Vagina (tissue), 2 donors: ENCODE measurements around the gene COLEC12. TPM values are rescaled to one million over a fixed set of nuclear protein-coding genes. Genes with fewer than 3 reads are reported as not detected.

ENCODE experiments used
- DNase-seq, 2 donors: peaks; one replicate each; pipeline ENCODE4 v3.0.0-alpha.2; 2017; ENCODE audit errors: extremely low spot score in 2 of 2
- H3K27ac ChIP-seq: fragments of 200-600 bp; sonication (generic); one replicate; pipeline ENCODE4 v1.5.1; 2019
- H3K27me3 ChIP-seq: fragments of 200-600 bp; sonication (generic); one replicate; pipeline ENCODE4 v1.5.1; 2019
- H3K36me3 ChIP-seq, 2 donors: fragments of 200-600 bp; sonication (generic); one replicate each; pipeline ENCODE4 v1.5.1; 2017 to 2019
- H3K4me1 ChIP-seq: fragments of 200-600 bp; sonication (generic); one replicate; pipeline ENCODE4 v1.5.1; 2019
- H3K4me3 ChIP-seq, 2 donors: fragments of 200-600 bp; sonication (generic); 1 replicate in 1 of 2; 2 replicates in 1 of 2; pipeline ENCODE4 v1.5.1; 2016 to 2019
- H3K9me3 ChIP-seq: fragments of 200-600 bp; sonication (generic); one replicate; pipeline ENCODE4 v1.5.1; 2019
- CTCF ChIP-seq, 3 experiments: fragments of 450-650 bp in 2 of 3; fragments of 200-600 bp in 1 of 3; sonication (generic) in 1 of 3; IDR thresholded peaks; one replicate each; pipeline ENCODE4 v1.5.1; 2017 to 2019; ENCODE audit warnings: antibody characterized with exemption in 3 of 3, mild to moderate bottlenecking in 2 of 3, moderate library complexity in 2 of 3
- POLR2A ChIP-seq, 2 donors: fragments of 450-650 bp; IDR thresholded peaks; one replicate each; pipeline ENCODE4 v1.6.1; 2017; ENCODE audit warnings: antibody characterized with exemption in 2 of 2, mild to moderate bottlenecking in 2 of 2, moderate library complexity in 2 of 2
- POLR2AphosphoS5 ChIP-seq, 2 donors: sonication (generic); formaldehyde crosslinking; IDR thresholded peaks; one replicate each; pipeline ENCODE4 v1.9.0; 2017; ENCODE audit warnings: antibody characterized with exemption in 2 of 2, mild to moderate bottlenecking in 2 of 2, low read depth in 1 of 2; ENCODE audit not compliant: insufficient read depth in 1 of 2
- intact Hi-C: fragments of 100-400 bp; cut with DNase I; formaldehyde crosslinking; loops from one replicate; pipeline ENCODE4 v1.15.1; 2023
- total RNA-seq: library from RNA; depleted of rRNA; stranded (reverse); fragments of >200 nt; gene quantifications from one replicate; pipeline ENCODE4 v1.2.3, GENCODE V29; 2016

The COLEC12 gene
- total RNA-seq, 1 donor from 2014 or later: 18.9 TPM

GRCh38 chr18:286515-287310 is 213.8 kb downstream of the COLEC12 start:
- no peak overlapping the region for H3K27ac ChIP-seq
- no peaks in the 10 kb centered on the region for H3K27me3 ChIP-seq
- H3K4me1 ChIP-seq: no peaks in the 10 kb centered on the region
- H3K9me3 ChIP-seq: no peaks in the 10 kb centered on the region
- intact Hi-C loops: loop anchor here (10.0 kb wide), 1 partner anchor 328 kb away; no protein-coding TSS in a partner anchor
- no peak overlapping the region for H3K4me3 ChIP-seq
- no peaks in the 10 kb centered on the region for H3K36me3 ChIP-seq
- no peak for TF ChIP-seq CTCF (IDR thresholded peaks at IDR 0.05)
- no peak for TF ChIP-seq POLR2A (IDR thresholded peaks at IDR 0.05)
- no peak for TF ChIP-seq POLR2AphosphoS5 (IDR thresholded peaks at IDR 0.05; ENCODE audit: insufficient read depth in 1 of 2, low read depth in 1 of 2)
- DNase-seq: no peak

- TF ChIP-seq POLR2AphosphoS5 (IDR thresholded peaks at IDR 0.05; ENCODE audit: insufficient read depth in 1 of 2, low read depth in 1 of 2) (no peak), CTCF (IDR thresholded peaks at IDR 0.05) (no peak), POLR2A (IDR thresholded peaks at IDR 0.05) (no peak)
- Histone ChIP-seq H3K4me3 (no peak overlapping the region), H3K4me1 (no peaks in the 10 kb centered on the region), H3K36me3 (no peaks in the 10 kb centered on the region), H3K27me3 (no peaks in the 10 kb centered on the region), H3K27ac (no peak overlapping the region), H3K9me3 (no peaks in the 10 kb centered on the region)
- no peak for DNase-seq
- intact Hi-C loops: loop anchor here (10.0 kb wide), 1 partner anchor 329 kb away; no protein-coding TSS in a partner anchor
Measured at GRCh38 chr18:285817-286216, 214.7 kb downstream of the COLEC12 start.

- TF ChIP-seq CTCF (IDR thresholded peaks at IDR 0.05) (no peak), POLR2AphosphoS5 (IDR thresholded peaks at IDR 0.05; ENCODE audit: insufficient read depth in 1 of 2, low read depth in 1 of 2) (no peak), POLR2A (IDR thresholded peaks at IDR 0.05) (no peak)
- intact Hi-C loops: no loop called here
- no peaks in the 10 kb centered on the region for H3K36me3 ChIP-seq
- H3K27me3 ChIP-seq: no peaks in the 10 kb centered on the region
- H3K4me1 ChIP-seq: no peaks in the 10 kb centered on the region
- H3K4me3 ChIP-seq: no peak overlapping the region
- H3K9me3 ChIP-seq: no peaks in the 10 kb centered on the region
- no peak overlapping the region for H3K27ac ChIP-seq
- no peak for DNase-seq
Measured at GRCh38 chr18:275486-275885, 225.0 kb downstream of the COLEC12 start.

- Histone ChIP-seq H3K27ac (no peak overlapping the region), H3K4me3 (no peak overlapping the region), H3K4me1 (peaks cover 3% of the 10 kb centered on the region), H3K9me3 (no peaks in the 10 kb centered on the region), H3K27me3 (no peaks in the 10 kb centered on the region), H3K36me3 (no peaks in the 10 kb centered on the region)
- DNase-seq: no peak
- TF ChIP-seq POLR2AphosphoS5 (IDR thresholded peaks at IDR 0.05; ENCODE audit: insufficient read depth in 1 of 2, low read depth in 1 of 2): no peak
- no peak for TF ChIP-seq POLR2A (IDR thresholded peaks at IDR 0.05)
- no peak for TF ChIP-seq CTCF (IDR thresholded peaks at IDR 0.05)
- intact Hi-C loops: no loop called here
Measured at GRCh38 chr18:274313-274712, 226.2 kb downstream of the COLEC12 start.

GRCh38 chr18:273525-273924 is 227.0 kb downstream of the COLEC12 start:
- H3K4me3 ChIP-seq: no peak overlapping the region
- H3K4me1 ChIP-seq: peaks cover 11% of the 10 kb centered on the region
- no peak overlapping the region for H3K27ac ChIP-seq
- no peaks in the 10 kb centered on the region for H3K27me3 ChIP-seq
- DNase-seq: no peak
- intact Hi-C loops: no loop called here
- no peaks in the 10 kb centered on the region for H3K9me3 ChIP-seq
- no peak for TF ChIP-seq POLR2AphosphoS5 (IDR thresholded peaks at IDR 0.05; ENCODE audit: insufficient read depth in 1 of 2, low read depth in 1 of 2)
- TF ChIP-seq POLR2A (IDR thresholded peaks at IDR 0.05): no peak
- no peak for TF ChIP-seq CTCF (IDR thresholded peaks at IDR 0.05)
- no peaks in the 10 kb centered on the region for H3K36me3 ChIP-seq
